Measurements from ENCODE around the gene MRPS35.

Gene MRPS35

GRCh38 chr12:27709932-27710591 lies 570 bp upstream of the MRPS35 start:
- Mint-ChIP-seq H3K27ac (peak overlapping the region; percentile 96 to 98 (median 97)), H3K4me3 (peak overlapping the region; percentile 93 to 97 (median 94)), H3K9me3 (no peaks in the 10 kb centered on the region), H3K27me3 (ENCODE audit: low read depth) (no peaks in the 10 kb centered on the region), H3K36me3 (ENCODE audit: low read depth) (peaks cover 18% of the 10 kb centered on the region), H3K4me1 (peaks cover 25% of the 10 kb centered on the region)
- TF ChIP-seq, protein P1, sequence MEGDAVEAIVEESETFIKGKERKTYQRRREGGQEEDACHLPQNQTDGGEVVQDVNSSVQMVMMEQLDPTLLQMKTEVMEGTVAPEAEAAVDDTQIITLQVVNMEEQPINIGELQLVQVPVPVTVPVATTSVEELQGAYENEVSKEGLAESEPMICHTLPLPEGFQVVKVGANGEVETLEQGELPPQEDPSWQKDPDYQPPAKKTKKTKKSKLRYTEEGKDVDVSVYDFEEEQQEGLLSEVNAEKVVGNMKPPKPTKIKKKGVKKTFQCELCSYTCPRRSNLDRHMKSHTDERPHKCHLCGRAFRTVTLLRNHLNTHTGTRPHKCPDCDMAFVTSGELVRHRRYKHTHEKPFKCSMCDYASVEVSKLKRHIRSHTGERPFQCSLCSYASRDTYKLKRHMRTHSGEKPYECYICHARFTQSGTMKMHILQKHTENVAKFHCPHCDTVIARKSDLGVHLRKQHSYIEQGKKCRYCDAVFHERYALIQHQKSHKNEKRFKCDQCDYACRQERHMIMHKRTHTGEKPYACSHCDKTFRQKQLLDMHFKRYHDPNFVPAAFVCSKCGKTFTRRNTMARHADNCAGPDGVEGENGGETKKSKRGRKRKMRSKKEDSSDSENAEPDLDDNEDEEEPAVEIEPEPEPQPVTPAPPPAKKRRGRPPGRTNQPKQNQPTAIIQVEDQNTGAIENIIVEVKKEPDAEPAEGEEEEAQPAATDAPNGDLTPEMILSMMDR (IDR thresholded peaks at IDR 0.05; ENCODE audit: unreplicated experiment in 3 of 3): no peak

GRCh38 chr12:27711317-27711682 lies 668 bp downstream of the MRPS35 start:
- TF ChIP-seq, protein P1 (IDR thresholded peaks at IDR 0.05; ENCODE audit: unreplicated experiment in 3 of 3): no peak
- peak overlapping the region; percentile 93 to 97 (median 94) for H3K4me3 Mint-ChIP-seq

GRCh38 chr12:27711967-27712366 lies 1.3 kb downstream of the MRPS35 start:
- Mint-ChIP-seq H3K4me1 (peaks cover 25% of the 10 kb centered on the region), H3K9me3 (no peaks in the 10 kb centered on the region), H3K36me3 (ENCODE audit: low read depth) (peaks cover 23% of the 10 kb centered on the region), H3K4me3 (peak overlapping the region; percentile 93 to 97 (median 94)), H3K27me3 (ENCODE audit: low read depth) (no peaks in the 10 kb centered on the region), H3K27ac (peak overlapping the region in 2 of 3 experiments; percentile 16 to 97)
- TF ChIP-seq, protein P1 (IDR thresholded peaks at IDR 0.05; ENCODE audit: unreplicated experiment in 3 of 3): no peak

More at GRCh38 chr12:27711317-27711682, 668 bp downstream of the MRPS35 start:
- peak overlapping the region; percentile 96 to 98 (median 97) for H3K27ac Mint-ChIP-seq
- H3K36me3 Mint-ChIP-seq (ENCODE audit: low read depth): peaks cover 23% of the 10 kb centered on the region
- no peaks in the 10 kb centered on the region for H3K9me3 Mint-ChIP-seq
- no peaks in the 10 kb centered on the region for H3K27me3 Mint-ChIP-seq (ENCODE audit: low read depth)
- peaks cover 25% of the 10 kb centered on the region for H3K4me1 Mint-ChIP-seq

- no peaks in the 10 kb centered on the region for H3K9me3 Mint-ChIP-seq
- no peak overlapping the region for H3K27ac Mint-ChIP-seq
- no peaks in the 10 kb centered on the region for H3K4me1 Mint-ChIP-seq
- TF ChIP-seq, protein P1 (IDR thresholded peaks at IDR 0.05; ENCODE audit: unreplicated experiment in 3 of 3): no peak
- H3K36me3 Mint-ChIP-seq (ENCODE audit: low read depth): peaks cover 26% of the 10 kb centered on the region
- no peak overlapping the region for H3K4me3 Mint-ChIP-seq
- H3K27me3 Mint-ChIP-seq (ENCODE audit: low read depth): no peaks in the 10 kb centered on the region
Observed at GRCh38 chr12:27723212-27723611, 12.6 kb downstream of the MRPS35 start.

DNA sequence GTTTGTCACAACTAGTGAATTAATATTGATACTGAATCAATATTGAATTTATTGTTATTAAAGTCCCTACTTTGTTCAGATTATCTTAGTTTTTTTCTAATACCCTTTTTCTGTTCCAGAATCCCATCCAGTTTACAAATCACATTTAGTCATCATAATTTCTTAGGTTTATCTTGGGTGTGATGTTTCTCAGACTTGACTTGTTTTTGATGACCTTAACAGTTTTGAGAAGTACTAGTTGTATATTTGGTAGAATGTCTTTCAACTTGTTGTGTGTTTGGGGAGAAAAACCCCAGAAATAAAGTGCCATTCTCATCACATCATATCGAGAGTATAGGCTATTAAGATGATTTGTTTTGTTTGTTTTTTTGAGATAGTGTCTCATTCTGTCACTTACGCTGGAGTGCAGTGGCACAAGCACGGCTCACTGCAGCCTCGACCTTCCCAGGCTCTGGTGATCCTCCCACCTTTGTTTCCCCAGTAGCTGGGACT lies 19.5 kb downstream of the MRPS35 start:
- Mint-ChIP-seq H3K9me3 (no peaks in the 10 kb centered on the region), H3K36me3 (ENCODE audit: low read depth) (peaks cover 47% of the 10 kb centered on the region), H3K4me3 (no peak overlapping the region), H3K27me3 (ENCODE audit: low read depth) (no peaks in the 10 kb centered on the region), H3K4me1 (no peaks in the 10 kb centered on the region), H3K27ac (no peak overlapping the region)
- TF ChIP-seq, protein P1 (IDR thresholded peaks at IDR 0.05; ENCODE audit: unreplicated experiment in 3 of 3): no peak

GRCh38 chr12:27732281-27732680 lies 21.6 kb downstream of the MRPS35 start:
- no peak overlapping the region for H3K27ac Mint-ChIP-seq
- peaks cover 45% of the 10 kb centered on the region for H3K36me3 Mint-ChIP-seq (ENCODE audit: low read depth)
- H3K9me3 Mint-ChIP-seq: no peaks in the 10 kb centered on the region
- no peaks in the 10 kb centered on the region for H3K27me3 Mint-ChIP-seq (ENCODE audit: low read depth)
- TF ChIP-seq, protein P1 (IDR thresholded peaks at IDR 0.05; ENCODE audit: unreplicated experiment in 3 of 3): no peak
- H3K4me3 Mint-ChIP-seq: no peak overlapping the region
- no peaks in the 10 kb centered on the region for H3K4me1 Mint-ChIP-seq
